Prostate gland (tissue), 2 donors: ENCODE measurements around the gene FASTK.

ENCODE experiments used
- POLR2A ChIP-seq: fragments of 450-650 bp; IDR thresholded peaks from one replicate; pipeline ENCODE4 v1.6.1; 2016; ENCODE audit warnings: antibody characterized with exemption, mild to moderate bottlenecking
- POLR2AphosphoS5 ChIP-seq: sonication (generic); formaldehyde crosslinking; IDR thresholded peaks from one replicate; pipeline ENCODE4 v1.6.1; 2017; ENCODE audit warnings: antibody characterized with exemption
- TF ChIP-seq, protein P1 (sequence below), 4 experiments: fragments of 200-600 bp in 2 of 4; fragments of 450-650 bp in 2 of 4; sonication (generic) in 2 of 4; IDR thresholded peaks; 1 replicate in 3 of 4; 2 replicates in 1 of 4; pipeline ENCODE4 v1.5.1; 2016 to 2019; ENCODE audit warnings: antibody characterized with exemption in 4 of 4, mild to moderate bottlenecking in 2 of 4, moderate library complexity in 2 of 4

DNA sequence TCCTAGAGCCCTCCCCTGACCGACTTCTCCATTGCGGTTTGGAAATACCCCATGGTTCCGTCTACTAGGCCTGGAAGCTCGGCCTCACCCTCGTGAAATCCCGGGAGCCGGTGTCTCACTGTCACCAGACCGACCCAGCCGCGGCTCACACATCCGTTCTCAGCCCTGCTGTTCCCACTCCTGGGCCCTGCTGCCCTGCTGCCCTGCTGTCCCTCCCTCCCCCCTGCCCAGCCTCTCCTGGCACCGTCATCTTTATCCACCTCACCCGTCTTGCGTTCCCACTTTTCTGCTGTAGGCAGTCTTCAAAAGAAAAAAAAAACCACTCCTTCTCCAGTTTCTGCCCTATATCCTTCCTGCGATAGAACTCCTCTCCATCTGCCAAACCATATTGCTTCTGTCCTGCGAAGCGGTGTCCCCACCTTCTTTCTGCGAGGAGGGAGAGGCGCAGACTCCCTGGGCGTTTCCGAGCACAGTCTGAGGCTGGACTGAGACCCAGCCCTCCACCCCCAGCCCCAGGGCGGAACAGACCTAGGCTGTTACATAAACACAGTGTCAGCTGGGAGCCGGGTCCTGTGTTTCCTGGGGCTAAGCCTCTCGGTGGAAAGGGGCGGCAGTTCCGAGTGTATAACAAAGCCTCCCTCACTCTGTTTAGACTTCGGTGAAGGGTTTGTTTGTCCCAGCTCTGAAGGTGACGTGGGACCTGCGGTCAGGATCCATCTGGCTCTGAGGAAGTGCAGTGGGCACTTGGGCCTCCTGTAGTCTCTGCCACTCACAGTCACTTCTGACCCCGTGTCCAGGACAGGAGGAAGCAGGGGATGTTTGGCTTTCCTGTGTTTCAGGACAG, 8.5 kb upstream of the FASTK start:
- TF ChIP-seq, protein P1, sequence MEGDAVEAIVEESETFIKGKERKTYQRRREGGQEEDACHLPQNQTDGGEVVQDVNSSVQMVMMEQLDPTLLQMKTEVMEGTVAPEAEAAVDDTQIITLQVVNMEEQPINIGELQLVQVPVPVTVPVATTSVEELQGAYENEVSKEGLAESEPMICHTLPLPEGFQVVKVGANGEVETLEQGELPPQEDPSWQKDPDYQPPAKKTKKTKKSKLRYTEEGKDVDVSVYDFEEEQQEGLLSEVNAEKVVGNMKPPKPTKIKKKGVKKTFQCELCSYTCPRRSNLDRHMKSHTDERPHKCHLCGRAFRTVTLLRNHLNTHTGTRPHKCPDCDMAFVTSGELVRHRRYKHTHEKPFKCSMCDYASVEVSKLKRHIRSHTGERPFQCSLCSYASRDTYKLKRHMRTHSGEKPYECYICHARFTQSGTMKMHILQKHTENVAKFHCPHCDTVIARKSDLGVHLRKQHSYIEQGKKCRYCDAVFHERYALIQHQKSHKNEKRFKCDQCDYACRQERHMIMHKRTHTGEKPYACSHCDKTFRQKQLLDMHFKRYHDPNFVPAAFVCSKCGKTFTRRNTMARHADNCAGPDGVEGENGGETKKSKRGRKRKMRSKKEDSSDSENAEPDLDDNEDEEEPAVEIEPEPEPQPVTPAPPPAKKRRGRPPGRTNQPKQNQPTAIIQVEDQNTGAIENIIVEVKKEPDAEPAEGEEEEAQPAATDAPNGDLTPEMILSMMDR (IDR thresholded peaks at IDR 0.05): no peak
- TF ChIP-seq POLR2A: peak; percentile 57
- TF ChIP-seq POLR2AphosphoS5: peak; percentile 70
